Progenitor cell of endocrine pancreas (in vitro differentiated cells): ENCODE results near the gene PHF3. TPM values are rescaled to one million over a fixed set of nuclear protein-coding genes. Genes with fewer than 3 reads are reported as not detected.
A peak's percentile ranks its signal among the peaks of the same experiment; 100 is the strongest.

ENCODE experiments used
- DNase-seq: peaks from one replicate; pipeline ENCODE4 v3.0.0; 2021; ENCODE audit warnings: low spot score; ENCODE audit not compliant: unreplicated experiment
- H3K27ac Mint-ChIP-seq: 2 replicates; pipeline ENCODE4 v1.8.0; 2021; ENCODE audit warnings: mild to moderate bottlenecking, moderate library complexity, mixed read lengths
- H3K27me3 Mint-ChIP-seq: 2 replicates; pipeline ENCODE4 v1.8.0; 2021; ENCODE audit warnings: mixed read lengths
- H3K36me3 Mint-ChIP-seq: 2 replicates; pipeline ENCODE4 v1.8.0; 2022; ENCODE audit warnings: mixed read lengths; ENCODE audit not compliant: insufficient read depth
- H3K4me1 Mint-ChIP-seq: 2 replicates; pipeline ENCODE4 v1.8.0; 2021; ENCODE audit warnings: low read depth, mixed read lengths
- H3K4me3 Mint-ChIP-seq: 2 replicates; pipeline ENCODE4 v1.8.0; 2021; ENCODE audit warnings: low read depth, mild to moderate bottlenecking, moderate library complexity, mixed read lengths
- H3K9me3 Mint-ChIP-seq: 2 replicates; pipeline ENCODE4 v1.8.0; 2021; ENCODE audit warnings: low read depth, mixed read lengths
- CTCF ChIP-seq: fragments of 200-600 bp; sonication (generic); IDR thresholded peaks from one replicate; pipeline ENCODE4 v1.5.0; 2021; ENCODE audit warnings: antibody characterized with exemption, mild to moderate bottlenecking; ENCODE audit not compliant: unreplicated experiment
- total RNA-seq: library from RNA; stranded (reverse); gene quantifications from 2 replicates; pipeline ENCODE4 v1.2.1, GENCODE V29; 2021

The PHF3 gene
- total RNA-seq, 1 donor from 2014 or later: 61.6 TPM

DNA sequence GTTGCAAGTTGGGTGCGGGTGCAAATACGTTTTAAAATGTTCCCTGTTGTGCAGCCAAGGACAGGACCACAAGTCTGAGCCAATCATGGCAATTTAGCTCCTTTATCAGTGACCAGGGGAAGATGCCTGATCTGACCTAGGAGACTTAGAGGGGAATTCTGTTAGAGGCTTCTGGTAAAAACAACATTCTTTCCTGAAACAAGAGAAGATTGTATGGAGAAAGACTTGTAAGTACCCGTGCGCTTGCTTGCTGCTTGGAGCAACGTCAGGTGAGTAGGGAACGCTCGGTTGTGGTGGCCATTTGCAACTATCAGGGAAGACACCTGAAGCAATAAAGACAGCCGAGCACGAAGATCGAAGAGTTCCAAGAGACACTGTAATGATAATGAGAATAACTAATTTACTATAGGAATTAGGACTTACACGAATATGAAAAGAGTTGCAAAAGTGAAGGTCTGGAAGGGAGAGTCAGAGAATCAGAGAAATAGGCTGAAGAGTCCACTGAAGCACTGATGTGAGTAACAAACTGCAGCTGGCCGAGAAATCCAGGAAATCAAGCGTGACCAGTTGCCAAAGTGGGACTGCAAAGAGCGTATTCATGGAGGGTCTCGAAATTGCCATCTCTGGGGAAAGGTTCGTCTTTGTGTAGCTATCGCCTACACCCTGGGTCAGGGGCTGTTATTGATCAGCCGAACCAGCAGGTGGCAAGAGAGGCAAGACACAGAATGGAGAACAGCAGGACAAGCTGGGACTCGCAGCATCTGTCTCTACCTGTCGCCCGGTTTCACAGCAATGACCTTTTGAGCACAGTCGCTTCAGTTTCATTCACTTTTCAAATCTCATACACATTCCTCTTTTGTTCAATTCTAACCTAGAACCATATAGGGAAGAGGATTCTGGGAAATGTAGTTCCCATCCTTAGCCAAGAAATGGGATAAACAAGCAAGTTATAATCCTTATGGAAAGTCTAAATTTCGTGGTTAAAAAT is 37.3 kb upstream of the PHF3 start:
- H3K27me3 Mint-ChIP-seq: no peaks in the 10 kb centered on the region
- no peaks in the 10 kb centered on the region for H3K9me3 Mint-ChIP-seq
- peak; percentile 61 for DNase-seq
- peaks cover 10% of the 10 kb centered on the region for H3K4me1 Mint-ChIP-seq
- H3K4me3 Mint-ChIP-seq: peak overlapping the region; percentile 92
- TF ChIP-seq CTCF: peak; percentile 78
- no peaks in the 10 kb centered on the region for H3K36me3 Mint-ChIP-seq
- H3K27ac Mint-ChIP-seq: peak overlapping the region; percentile 98

- H3K4me3 Mint-ChIP-seq: peak overlapping the region; percentile 92
- H3K27ac Mint-ChIP-seq: peak overlapping the region; percentile 98
- H3K9me3 Mint-ChIP-seq: no peaks in the 10 kb centered on the region
Observed at GRCh38 chr6:63599243-63599642, 36.4 kb upstream of the PHF3 start.

DNA sequence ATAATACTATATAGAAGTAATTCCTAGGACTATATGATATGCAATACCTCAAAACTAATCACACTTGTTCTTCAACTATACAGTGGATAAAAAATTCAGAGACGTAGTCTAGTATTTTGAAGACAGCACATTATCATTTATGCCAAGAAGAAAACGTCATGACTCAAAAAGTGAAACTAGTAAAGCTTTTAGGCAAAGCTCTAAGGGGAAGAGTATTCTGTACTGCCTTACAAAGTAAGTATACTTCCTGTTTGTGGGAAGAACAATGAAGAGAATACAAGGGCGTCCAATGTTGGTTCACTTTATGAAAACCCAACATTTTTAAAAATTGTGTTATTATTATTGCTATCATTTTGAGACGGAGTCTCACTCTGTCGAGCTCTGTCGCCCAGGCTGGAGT is 35.5 kb upstream of the PHF3 start:
- H3K4me3 Mint-ChIP-seq: no peak overlapping the region
- no peaks in the 10 kb centered on the region for H3K27me3 Mint-ChIP-seq
- no peak for TF ChIP-seq CTCF
- H3K36me3 Mint-ChIP-seq: no peaks in the 10 kb centered on the region
- H3K4me1 Mint-ChIP-seq: peaks cover 10% of the 10 kb centered on the region
- no peak overlapping the region for H3K27ac Mint-ChIP-seq
- H3K9me3 Mint-ChIP-seq: no peaks in the 10 kb centered on the region
- DNase-seq: no peak

More at GRCh38 chr6:63599243-63599642, 36.4 kb upstream of the PHF3 start:
- DNase-seq: no peak
- peaks cover 10% of the 10 kb centered on the region for H3K4me1 Mint-ChIP-seq
- no peaks in the 10 kb centered on the region for H3K27me3 Mint-ChIP-seq
- TF ChIP-seq CTCF: no peak
- no peaks in the 10 kb centered on the region for H3K36me3 Mint-ChIP-seq

DNA sequence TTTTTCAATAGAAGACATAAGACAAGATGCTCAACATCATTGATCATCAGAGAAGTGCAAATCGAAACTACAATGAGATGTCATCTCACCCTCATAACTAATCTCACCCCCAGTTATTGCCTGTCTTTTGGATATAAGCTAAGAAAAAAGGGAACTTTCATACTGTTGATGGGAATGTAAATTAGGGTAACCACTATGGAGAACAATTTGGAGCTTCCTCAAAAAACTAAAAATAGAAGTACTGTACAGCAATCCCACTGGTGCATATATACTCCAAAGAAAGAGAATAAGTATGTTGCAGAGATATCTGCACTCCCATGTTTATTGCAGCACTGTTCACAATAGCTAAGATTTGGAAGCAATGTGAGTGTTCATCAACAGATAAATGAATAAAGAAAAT is 26.4 kb upstream of the PHF3 start:
- TF ChIP-seq CTCF: no peak
- H3K9me3 Mint-ChIP-seq: no peaks in the 10 kb centered on the region
- H3K27ac Mint-ChIP-seq: no peak overlapping the region
- DNase-seq: no peak
- H3K27me3 Mint-ChIP-seq: no peaks in the 10 kb centered on the region
- peaks cover 2% of the 10 kb centered on the region for H3K4me1 Mint-ChIP-seq
- H3K4me3 Mint-ChIP-seq: no peak overlapping the region
- no peaks in the 10 kb centered on the region for H3K36me3 Mint-ChIP-seq

DNA sequence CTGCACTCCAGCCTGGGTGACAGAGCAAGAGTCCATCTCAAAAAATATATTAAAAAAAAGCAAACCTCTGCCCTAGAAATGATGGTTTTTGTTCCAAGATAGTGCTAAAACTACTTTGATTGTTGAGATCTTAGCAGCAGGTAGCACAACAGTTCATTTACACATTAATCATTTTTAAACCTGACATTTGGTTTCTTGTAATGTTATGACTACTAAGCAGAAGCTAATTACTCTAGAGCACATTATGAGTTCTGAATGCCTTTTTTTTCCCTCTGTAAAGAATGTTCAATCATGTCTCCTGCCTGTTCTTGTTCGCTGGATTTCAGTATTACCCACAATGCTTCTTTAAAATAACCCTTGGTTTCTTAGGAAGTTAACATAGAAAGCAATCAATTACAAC is 24.7 kb upstream of the PHF3 start:
- Mint-ChIP-seq H3K4me1 (peaks cover 2% of the 10 kb centered on the region), H3K9me3 (no peaks in the 10 kb centered on the region), H3K36me3 (no peaks in the 10 kb centered on the region), H3K27ac (no peak overlapping the region), H3K4me3 (no peak overlapping the region), H3K27me3 (no peaks in the 10 kb centered on the region)
- no peak for TF ChIP-seq CTCF
- no peak for DNase-seq
